Suprapubic skin (tissue), 4 donors: ENCODE data around the gene MCMBP. TPM values are rescaled to one million over a fixed set of nuclear protein-coding genes. Genes with fewer than 3 reads are reported as not detected.
A peak's percentile ranks its signal among the peaks of the same experiment; 100 is the strongest.

Experiments
- DNase-seq, 2 donors: peaks; one replicate each; pipeline ENCODE4 v3.0.0-alpha.2; 2019; ENCODE audit warnings: low spot score in 2 of 2
- H3K27ac ChIP-seq: fragments of 200-600 bp; sonication (generic); one replicate; pipeline ENCODE4 v1.5.1; 2019
- H3K27me3 ChIP-seq: fragments of 200-600 bp; sonication (generic); one replicate; pipeline ENCODE4 v1.5.1; 2019
- H3K36me3 ChIP-seq: fragments of 200-600 bp; sonication (generic); one replicate; pipeline ENCODE4 v1.5.1; 2019
- H3K4me1 ChIP-seq: fragments of 200-600 bp; sonication (generic); one replicate; pipeline ENCODE4 v1.5.1; 2019
- H3K4me3 ChIP-seq: fragments of 200-600 bp; sonication (generic); one replicate; pipeline ENCODE4 v1.5.1; 2019; ENCODE audit warnings: mild to moderate bottlenecking
- H3K9me3 ChIP-seq: fragments of 200-600 bp; sonication (generic); one replicate; pipeline ENCODE4 v1.5.1; 2019
- EP300 ChIP-seq: sonication (generic); formaldehyde crosslinking; IDR thresholded peaks from one replicate; pipeline ENCODE4 v1.6.1; 2017; ENCODE audit warnings: antibody characterized with exemption
- POLR2A ChIP-seq, 2 donors: fragments of 450-650 bp; IDR thresholded peaks; one replicate each; pipeline ENCODE4 v1.6.1; 2017; ENCODE audit warnings: antibody characterized with exemption in 2 of 2, mild to moderate bottlenecking in 2 of 2, moderate library complexity in 2 of 2
- POLR2AphosphoS5 ChIP-seq, 3 donors: sonication (generic); formaldehyde crosslinking; IDR thresholded peaks; one replicate each; pipeline ENCODE4 v1.6.1; 2017; ENCODE audit warnings: antibody characterized with exemption in 3 of 3
- WGBS: methylation state at CpG from one replicate; pipeline ENCODE4 v1.1.5; 2018; 5-methylcytosine and 5-hydroxymethylcytosine counted together
- total RNA-seq, 4 donors: library from RNA; depleted of rRNA; stranded (reverse); fragments of >200 nt; gene quantifications; one replicate each; pipeline ENCODE4 v1.1.0, GENCODE V29; 2016
- TF ChIP-seq, protein P1 (sequence below), 2 donors: fragments of 200-600 bp in 1 of 2; fragments of 450-650 bp in 1 of 2; sonication (generic) in 1 of 2; IDR thresholded peaks; one replicate each; pipeline ENCODE4 v1.5.1; 2016 to 2019; ENCODE audit warnings: antibody characterized with exemption in 2 of 2, mild to moderate bottlenecking in 1 of 2, moderate library complexity in 1 of 2

Gene MCMBP
- 10 to 100 TPM; 38.1 to 57.3 (median 55.4) TPM for total RNA-seq

DNA sequence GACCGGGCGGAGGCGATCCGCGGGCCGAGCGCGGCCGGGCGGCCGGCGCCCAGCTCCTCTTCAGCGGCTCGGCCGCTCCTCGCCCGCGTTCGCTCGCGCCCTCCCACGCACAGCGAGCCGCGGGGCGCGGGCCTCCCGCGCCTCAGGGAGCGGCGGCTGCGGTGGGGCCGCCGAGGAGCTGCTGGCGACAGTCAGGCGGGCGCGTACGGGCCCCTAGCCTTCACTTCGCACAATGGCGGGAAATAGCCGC is at the start of gene MCMBP:
Gene MCMBP, minus strand, starts transcription at position 234 of the 250 bp plus-strand sequence. CDS start 259 bp downstream, outside the sequence.
- TF ChIP-seq, protein P1, sequence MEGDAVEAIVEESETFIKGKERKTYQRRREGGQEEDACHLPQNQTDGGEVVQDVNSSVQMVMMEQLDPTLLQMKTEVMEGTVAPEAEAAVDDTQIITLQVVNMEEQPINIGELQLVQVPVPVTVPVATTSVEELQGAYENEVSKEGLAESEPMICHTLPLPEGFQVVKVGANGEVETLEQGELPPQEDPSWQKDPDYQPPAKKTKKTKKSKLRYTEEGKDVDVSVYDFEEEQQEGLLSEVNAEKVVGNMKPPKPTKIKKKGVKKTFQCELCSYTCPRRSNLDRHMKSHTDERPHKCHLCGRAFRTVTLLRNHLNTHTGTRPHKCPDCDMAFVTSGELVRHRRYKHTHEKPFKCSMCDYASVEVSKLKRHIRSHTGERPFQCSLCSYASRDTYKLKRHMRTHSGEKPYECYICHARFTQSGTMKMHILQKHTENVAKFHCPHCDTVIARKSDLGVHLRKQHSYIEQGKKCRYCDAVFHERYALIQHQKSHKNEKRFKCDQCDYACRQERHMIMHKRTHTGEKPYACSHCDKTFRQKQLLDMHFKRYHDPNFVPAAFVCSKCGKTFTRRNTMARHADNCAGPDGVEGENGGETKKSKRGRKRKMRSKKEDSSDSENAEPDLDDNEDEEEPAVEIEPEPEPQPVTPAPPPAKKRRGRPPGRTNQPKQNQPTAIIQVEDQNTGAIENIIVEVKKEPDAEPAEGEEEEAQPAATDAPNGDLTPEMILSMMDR (IDR thresholded peaks at IDR 0.05) = no peak
- peak in 1 of 2 donors; percentile 64 for TF ChIP-seq POLR2A (IDR thresholded peaks at IDR 0.05)
- no peaks in the 10 kb centered on the region for H3K9me3 ChIP-seq
- H3K36me3 ChIP-seq = no peaks in the 10 kb centered on the region
- H3K4me3 ChIP-seq = peak within 1 kb of the TSS; percentile 75
- no peaks in the 10 kb centered on the region for H3K27me3 ChIP-seq
- WGBS = no CpG with 5 or more reads among the region's 42 CpGs
- peaks cover 31% of the 10 kb centered on the region for H3K4me1 ChIP-seq
- H3K27ac ChIP-seq = peak within 1 kb of the TSS; percentile 98
- DNase-seq = no peak

GRCh38 chr10:119919826-119920225 is 47.2 kb upstream of the MCMBP start:
- DNase-seq = no peak
- H3K4me1 ChIP-seq = peaks cover 11% of the 10 kb centered on the region
- 83% methylated on average over 1 of the region's 1 CpG for WGBS
- no peak overlapping the region for H3K4me3 ChIP-seq
- TF ChIP-seq EP300 = no peak
- no peak for TF ChIP-seq POLR2AphosphoS5 (IDR thresholded peaks at IDR 0.05)
- TF ChIP-seq POLR2A (IDR thresholded peaks at IDR 0.05) = no peak
- TF ChIP-seq, protein P1 (IDR thresholded peaks at IDR 0.05) = no peak
- H3K36me3 ChIP-seq = peaks cover 89% of the 10 kb centered on the region
- H3K27ac ChIP-seq = no peak overlapping the region
- H3K9me3 ChIP-seq = no peaks in the 10 kb centered on the region
- H3K27me3 ChIP-seq = no peaks in the 10 kb centered on the region

DNA sequence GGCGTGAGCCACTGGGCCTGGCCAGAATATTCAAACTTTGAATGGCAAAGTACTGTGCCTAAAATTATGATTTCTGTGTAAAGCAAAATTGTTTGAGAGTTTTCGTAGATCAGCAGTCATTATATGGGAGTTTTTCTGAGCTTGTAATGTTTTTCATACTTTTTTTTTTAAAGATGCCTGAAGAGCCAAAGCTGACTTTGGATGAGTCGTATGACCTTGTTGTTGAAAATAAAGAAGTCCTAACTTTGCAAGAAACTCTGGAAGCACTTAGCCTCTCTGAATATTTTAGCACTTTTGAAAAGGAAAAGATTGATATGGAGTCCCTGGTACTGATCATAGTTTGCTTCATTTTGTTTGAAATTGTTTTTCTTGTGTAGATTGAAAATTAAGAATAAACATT is 46.6 kb upstream of the MCMBP start:
- WGBS = 89% methylated on average over 3 of the region's 3 CpGs
- TF ChIP-seq POLR2A (IDR thresholded peaks at IDR 0.05) = no peak
- no peak for TF ChIP-seq POLR2AphosphoS5 (IDR thresholded peaks at IDR 0.05)
- TF ChIP-seq EP300 = no peak
- TF ChIP-seq, protein P1 (IDR thresholded peaks at IDR 0.05) = no peak
- Histone ChIP-seq H3K27me3 (no peaks in the 10 kb centered on the region), H3K36me3 (peaks cover 89% of the 10 kb centered on the region), H3K9me3 (no peaks in the 10 kb centered on the region), H3K4me1 (peaks cover 11% of the 10 kb centered on the region), H3K4me3 (no peak overlapping the region), H3K27ac (no peak overlapping the region)
- no peak for DNase-seq

GRCh38 chr10:119917777-119918176 is 45.1 kb upstream of the MCMBP start:
- Histone ChIP-seq H3K36me3 (peaks cover 88% of the 10 kb centered on the region), H3K9me3 (no peaks in the 10 kb centered on the region), H3K27ac (no peak overlapping the region), H3K4me3 (no peak overlapping the region), H3K27me3 (no peaks in the 10 kb centered on the region), H3K4me1 (peaks cover 11% of the 10 kb centered on the region)
- DNase-seq = no peak
- 69% methylated on average over 3 of the region's 3 CpGs for WGBS
- TF ChIP-seq EP300 = no peak
- no peak for TF ChIP-seq POLR2AphosphoS5 (IDR thresholded peaks at IDR 0.05)
- TF ChIP-seq POLR2A (IDR thresholded peaks at IDR 0.05) = no peak
- TF ChIP-seq, protein P1 (IDR thresholded peaks at IDR 0.05) = no peak

- H3K36me3 ChIP-seq = peaks cover 77% of the 10 kb centered on the region
- no peak overlapping the region for H3K4me3 ChIP-seq
- TF ChIP-seq POLR2A (IDR thresholded peaks at IDR 0.05) (no peak), POLR2AphosphoS5 (IDR thresholded peaks at IDR 0.05) (no peak), EP300 (no peak)
- TF ChIP-seq, protein P1 (IDR thresholded peaks at IDR 0.05) = no peak
- DNase-seq = no peak
- H3K9me3 ChIP-seq = no peaks in the 10 kb centered on the region
- WGBS = 95% methylated on average over 6 of the region's 6 CpGs
- H3K27ac ChIP-seq = no peak overlapping the region
- H3K27me3 ChIP-seq = no peaks in the 10 kb centered on the region
- peaks cover 8% of the 10 kb centered on the region for H3K4me1 ChIP-seq
Observed at GRCh38 chr10:119910689-119911088, 38.0 kb upstream of the MCMBP start.
